GM23338 (cell line): Measurements from ENCODE around the gene ARPC1A. TPM values are rescaled to one million over a fixed set of nuclear protein-coding genes. Genes with fewer than 3 reads are reported as not detected.

Source experiments
- ATAC-seq: fragments of 200-7000 bp; cut with Tn5 transposase; 3 replicates; pipeline ENCODE4 v1.9.1; 2020
- DNase-seq: peaks from one replicate; pipeline ENCODE4 v3.0.0-alpha.2; 2015; ENCODE audit warnings: low spot score
- H2AFZ ChIP-seq: fragments of 200-600 bp; sonication (generic); 2 replicates; pipeline ENCODE4 v1.8.0; 2016; ENCODE audit warnings: antibody characterized with exemption, mild to moderate bottlenecking, moderate library complexity
- H3F3A ChIP-seq: fragments of 200-600 bp; sonication (generic); replicated peaks from 2 replicates; pipeline ENCODE4 v1.8.0; 2017; ENCODE audit warnings: antibody characterized with exemption, mixed run types, low read depth
- H3K27ac ChIP-seq: fragments of 200-600 bp; sonication (generic); 2 replicates; pipeline ENCODE4 v1.6.1; 2016; ENCODE audit warnings: low read depth
- H3K27me3 ChIP-seq: fragments of 200-600 bp; sonication (generic); 2 replicates; pipeline ENCODE4 v1.8.0; 2016; ENCODE audit warnings: mild to moderate bottlenecking, mixed run types, moderate library complexity; ENCODE audit not compliant: insufficient read depth
- H3K36me3 ChIP-seq: fragments of 200-600 bp; sonication (generic); 2 replicates; pipeline ENCODE4 v1.8.0; 2016; ENCODE audit warnings: mild to moderate bottlenecking; ENCODE audit not compliant: insufficient read depth
- H3K4me1 ChIP-seq: fragments of 200-600 bp; sonication (generic); 2 replicates; pipeline ENCODE4 v1.8.0; 2016; ENCODE audit warnings: mild to moderate bottlenecking, moderate library complexity; ENCODE audit not compliant: insufficient read depth
- H3K4me2 ChIP-seq: fragments of 200-600 bp; sonication (generic); 2 replicates; pipeline ENCODE4 v1.7.1; 2017; ENCODE audit warnings: mixed run types
- H3K4me3 ChIP-seq: fragments of 200-600 bp; sonication (generic); 2 replicates; pipeline ENCODE4 v1.6.1; 2016; ENCODE audit warnings: mixed run types
- H3K79me2 ChIP-seq: fragments of 200-600 bp; sonication (generic); replicated peaks from 2 replicates; pipeline ENCODE4 v1.8.0; 2017; ENCODE audit warnings: mild to moderate bottlenecking; ENCODE audit not compliant: insufficient read depth
- H3K9me2 ChIP-seq: fragments of 200-600 bp; sonication (generic); 2 replicates; pipeline ENCODE4 v1.8.0; 2017; ENCODE audit not compliant: insufficient read depth
- H4K20me1 ChIP-seq: fragments of 200-600 bp; sonication (generic); replicated peaks from 2 replicates; pipeline ENCODE4 v1.8.0; 2017; ENCODE audit warnings: mild to moderate bottlenecking; ENCODE audit not compliant: insufficient read depth
- H3K27ac Mint-ChIP-seq: 2 replicates; pipeline ENCODE4 v1.8.0; 2020; ENCODE audit warnings: inconsistent platforms, mild to moderate bottlenecking, moderate library complexity, mixed read lengths
- H3K27me3 Mint-ChIP-seq: 3 replicates; pipeline ENCODE4 v1.8.0; 2022; ENCODE audit warnings: low read depth, mild to moderate bottlenecking, moderate library complexity, mixed read lengths, inconsistent platforms; ENCODE audit not compliant: insufficient read depth, poor library complexity
- H3K36me3 Mint-ChIP-seq: 3 replicates; pipeline ENCODE4 v1.8.0; 2021; ENCODE audit warnings: low read depth, mild to moderate bottlenecking, inconsistent platforms, moderate library complexity, mixed read lengths
- H3K4me1 Mint-ChIP-seq: 3 replicates; pipeline ENCODE4 v1.8.0; 2020; ENCODE audit warnings: mild to moderate bottlenecking, inconsistent platforms, mixed read lengths
- H3K4me3 Mint-ChIP-seq: 3 replicates; pipeline ENCODE4 v1.8.0; 2021; ENCODE audit warnings: moderate library complexity, mild to moderate bottlenecking, inconsistent platforms, mixed read lengths
- H3K9me3 Mint-ChIP-seq: 3 replicates; pipeline ENCODE4 v1.8.0; 2020; ENCODE audit warnings: moderate library complexity, mild to moderate bottlenecking, inconsistent platforms, mixed read lengths
- ETS1 ChIP-seq: IDR thresholded peaks from 2 replicates; pipeline ENCODE4 v1.6.1; 2016; ENCODE audit warnings: antibody characterized with exemption
- EZH2 ChIP-seq: fragments of 200-600 bp; sonication (generic); IDR thresholded peaks from one replicate; pipeline ENCODE4 v1.8.0; 2017; ENCODE audit warnings: antibody characterized with exemption, mild to moderate bottlenecking, low read depth; ENCODE audit not compliant: unreplicated experiment
- EZH2phosphoT487 ChIP-seq: fragments of 200-600 bp; sonication (generic); IDR thresholded peaks from one replicate; pipeline ENCODE4 v1.8.1; 2018; ENCODE audit warnings: antibody characterized with exemption; ENCODE audit not compliant: unreplicated experiment
- JUNB ChIP-seq: IDR thresholded peaks from one replicate; pipeline ENCODE4 v1.6.1; 2016; ENCODE audit warnings: antibody characterized with exemption; ENCODE audit not compliant: unreplicated experiment
- POLR2AphosphoS5 ChIP-seq: IDR thresholded peaks from 2 replicates; pipeline ENCODE4 v1.6.1; 2016; ENCODE audit warnings: antibody characterized with exemption, low read depth
- polyA plus RNA-seq: library from polyadenylated mRNA; unstranded; fragments of >200 nt; fragmentation: Nextera tagmentation; extraction: Ambion mirVana; gene quantifications from 2 replicates; pipeline ENCODE4 v1.2.1, GENCODE V29; 2016
- total RNA-seq: library from RNA; depleted of rRNA; stranded (reverse); fragments of >200 nt; shearing (Covaris generic); gene quantifications from 2 replicates; pipeline ENCODE4 v1.2.3, GENCODE V29; 2014
- TF ChIP-seq, protein P1 (sequence below): fragments of 250-450 bp; sonication (Bioruptor Pico); IDR thresholded peaks from 2 replicates; pipeline ENCODE4 v1.5.0; 2020; ENCODE audit warnings: mild to moderate bottlenecking, moderate library complexity
- TF ChIP-seq, protein P2 (sequence below), 2 experiments: fragments of 200-600 bp in 1 of 2; sonication (generic) in 1 of 2; conservative IDR thresholded peaks; 2 replicates each; pipeline versions ENCODE4 v1.5.1 to v1.6.1; 2016 to 2017; ENCODE audit warnings: antibody characterized with exemption in 2 of 2, low read depth in 2 of 2, mild to moderate bottlenecking in 2 of 2, moderate library complexity in 1 of 2

Gene ARPC1A
- total and polyA plus RNA-seq, 2 experiments from 2014 or later = 108 to 210 TPM

DNA sequence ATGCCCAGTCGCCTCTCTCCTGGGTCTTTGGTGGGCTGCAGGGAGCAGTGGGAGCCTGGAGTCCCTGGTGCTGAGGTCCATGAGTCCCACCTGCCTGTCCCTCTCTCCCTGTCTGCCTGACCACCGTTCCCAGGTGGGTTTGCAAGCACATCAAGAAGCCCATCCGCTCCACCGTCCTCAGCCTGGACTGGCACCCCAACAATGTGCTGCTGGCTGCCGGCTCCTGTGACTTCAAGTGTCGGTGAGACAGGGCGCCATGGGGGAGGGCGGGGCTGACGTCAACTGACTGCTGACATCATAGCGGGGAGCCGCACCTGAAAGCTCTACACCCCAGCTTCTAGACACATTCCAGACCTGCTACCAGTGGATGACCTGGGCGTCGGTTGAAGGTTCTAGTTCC, 64.1 kb downstream of the ARPC1A start:
- Mint-ChIP-seq H3K9me3 (no peaks in the 10 kb centered on the region), H3K27ac (no peak overlapping the region), H3K4me3 (no peak overlapping the region), H3K4me1 (peaks cover 13% of the 10 kb centered on the region), H3K27me3 (peaks cover 25% of the 10 kb centered on the region), H3K36me3 (peaks cover 32% of the 10 kb centered on the region)
- H3K4me3 ChIP-seq = no peak overlapping the region
- peaks cover 5% of the 10 kb centered on the region; the same call in 1 of the 2 replicates for H3K4me1 ChIP-seq
- H3K4me2 ChIP-seq = no peak overlapping the region
- no peaks in the 10 kb centered on the region for H3K9me2 ChIP-seq
- H3K27ac ChIP-seq = no peak overlapping the region
- TF ChIP-seq, protein P1, sequence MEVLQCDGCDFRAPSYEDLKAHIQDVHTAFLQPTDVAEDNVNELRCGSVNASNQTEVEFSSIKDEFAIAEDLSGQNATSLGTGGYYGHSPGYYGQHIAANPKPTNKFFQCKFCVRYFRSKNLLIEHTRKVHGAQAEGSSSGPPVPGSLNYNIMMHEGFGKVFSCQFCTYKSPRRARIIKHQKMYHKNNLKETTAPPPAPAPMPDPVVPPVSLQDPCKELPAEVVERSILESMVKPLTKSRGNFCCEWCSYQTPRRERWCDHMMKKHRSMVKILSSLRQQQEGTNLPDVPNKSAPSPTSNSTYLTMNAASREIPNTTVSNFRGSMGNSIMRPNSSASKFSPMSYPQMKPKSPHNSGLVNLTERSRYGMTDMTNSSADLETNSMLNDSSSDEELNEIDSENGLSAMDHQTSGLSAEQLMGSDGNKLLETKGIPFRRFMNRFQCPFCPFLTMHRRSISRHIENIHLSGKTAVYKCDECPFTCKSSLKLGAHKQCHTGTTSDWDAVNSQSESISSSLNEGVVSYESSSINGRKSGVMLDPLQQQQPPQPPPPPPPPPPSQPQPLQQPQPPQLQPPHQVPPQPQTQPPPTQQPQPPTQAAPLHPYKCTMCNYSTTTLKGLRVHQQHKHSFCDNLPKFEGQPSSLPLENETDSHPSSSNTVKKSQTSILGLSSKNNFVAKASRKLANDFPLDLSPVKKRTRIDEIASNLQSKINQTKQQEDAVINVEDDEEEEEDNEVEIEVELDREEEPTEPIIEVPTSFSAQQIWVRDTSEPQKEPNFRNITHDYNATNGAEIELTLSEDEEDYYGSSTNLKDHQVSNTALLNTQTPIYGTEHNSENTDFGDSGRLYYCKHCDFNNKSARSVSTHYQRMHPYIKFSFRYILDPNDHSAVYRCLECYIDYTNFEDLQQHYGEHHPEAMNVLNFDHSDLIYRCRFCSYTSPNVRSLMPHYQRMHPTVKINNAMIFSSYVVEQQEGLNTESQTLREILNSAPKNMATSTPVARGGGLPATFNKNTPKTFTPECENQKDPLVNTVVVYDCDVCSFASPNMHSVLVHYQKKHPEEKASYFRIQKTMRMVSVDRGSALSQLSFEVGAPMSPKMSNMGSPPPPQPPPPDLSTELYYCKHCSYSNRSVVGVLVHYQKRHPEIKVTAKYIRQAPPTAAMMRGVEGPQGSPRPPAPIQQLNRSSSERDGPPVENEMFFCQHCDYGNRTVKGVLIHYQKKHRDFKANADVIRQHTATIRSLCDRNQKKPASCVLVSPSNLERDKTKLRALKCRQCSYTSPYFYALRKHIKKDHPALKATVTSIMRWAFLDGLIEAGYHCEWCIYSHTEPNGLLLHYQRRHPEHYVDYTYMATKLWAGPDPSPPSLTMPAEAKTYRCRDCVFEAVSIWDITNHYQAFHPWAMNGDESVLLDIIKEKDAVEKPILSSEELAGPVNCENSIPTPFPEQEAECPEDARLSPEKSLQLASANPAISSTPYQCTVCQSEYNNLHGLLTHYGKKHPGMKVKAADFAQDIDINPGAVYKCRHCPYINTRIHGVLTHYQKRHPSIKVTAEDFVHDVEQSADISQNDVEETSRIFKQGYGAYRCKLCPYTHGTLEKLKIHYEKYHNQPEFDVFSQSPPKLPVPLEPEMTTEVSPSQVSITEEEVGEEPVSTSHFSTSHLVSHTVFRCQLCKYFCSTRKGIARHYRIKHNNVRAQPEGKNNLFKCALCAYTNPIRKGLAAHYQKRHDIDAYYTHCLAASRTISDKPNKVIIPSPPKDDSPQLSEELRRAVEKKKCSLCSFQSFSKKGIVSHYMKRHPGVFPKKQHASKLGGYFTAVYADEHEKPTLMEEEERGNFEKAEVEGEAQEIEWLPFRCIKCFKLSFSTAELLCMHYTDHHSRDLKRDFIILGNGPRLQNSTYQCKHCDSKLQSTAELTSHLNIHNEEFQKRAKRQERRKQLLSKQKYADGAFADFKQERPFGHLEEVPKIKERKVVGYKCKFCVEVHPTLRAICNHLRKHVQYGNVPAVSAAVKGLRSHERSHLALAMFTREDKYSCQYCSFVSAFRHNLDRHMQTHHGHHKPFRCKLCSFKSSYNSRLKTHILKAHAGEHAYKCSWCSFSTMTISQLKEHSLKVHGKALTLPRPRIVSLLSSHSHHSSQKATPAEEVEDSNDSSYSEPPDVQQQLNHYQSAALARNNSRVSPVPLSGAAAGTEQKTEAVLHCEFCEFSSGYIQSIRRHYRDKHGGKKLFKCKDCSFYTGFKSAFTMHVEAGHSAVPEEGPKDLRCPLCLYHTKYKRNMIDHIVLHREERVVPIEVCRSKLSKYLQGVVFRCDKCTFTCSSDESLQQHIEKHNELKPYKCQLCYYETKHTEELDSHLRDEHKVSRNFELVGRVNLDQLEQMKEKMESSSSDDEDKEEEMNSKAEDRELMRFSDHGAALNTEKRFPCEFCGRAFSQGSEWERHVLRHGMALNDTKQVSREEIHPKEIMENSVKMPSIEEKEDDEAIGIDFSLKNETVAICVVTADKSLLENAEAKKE (CRISPR knock-in tag) = no peak
- no peak for TF ChIP-seq EZH2phosphoT487
- TF ChIP-seq, protein P2, sequence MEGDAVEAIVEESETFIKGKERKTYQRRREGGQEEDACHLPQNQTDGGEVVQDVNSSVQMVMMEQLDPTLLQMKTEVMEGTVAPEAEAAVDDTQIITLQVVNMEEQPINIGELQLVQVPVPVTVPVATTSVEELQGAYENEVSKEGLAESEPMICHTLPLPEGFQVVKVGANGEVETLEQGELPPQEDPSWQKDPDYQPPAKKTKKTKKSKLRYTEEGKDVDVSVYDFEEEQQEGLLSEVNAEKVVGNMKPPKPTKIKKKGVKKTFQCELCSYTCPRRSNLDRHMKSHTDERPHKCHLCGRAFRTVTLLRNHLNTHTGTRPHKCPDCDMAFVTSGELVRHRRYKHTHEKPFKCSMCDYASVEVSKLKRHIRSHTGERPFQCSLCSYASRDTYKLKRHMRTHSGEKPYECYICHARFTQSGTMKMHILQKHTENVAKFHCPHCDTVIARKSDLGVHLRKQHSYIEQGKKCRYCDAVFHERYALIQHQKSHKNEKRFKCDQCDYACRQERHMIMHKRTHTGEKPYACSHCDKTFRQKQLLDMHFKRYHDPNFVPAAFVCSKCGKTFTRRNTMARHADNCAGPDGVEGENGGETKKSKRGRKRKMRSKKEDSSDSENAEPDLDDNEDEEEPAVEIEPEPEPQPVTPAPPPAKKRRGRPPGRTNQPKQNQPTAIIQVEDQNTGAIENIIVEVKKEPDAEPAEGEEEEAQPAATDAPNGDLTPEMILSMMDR (conservative IDR thresholded peaks at IDR 0.05; ENCODE audit: low read depth in 2 of 2) = no peak
- no peak for TF ChIP-seq JUNB
- no peak for TF ChIP-seq EZH2
- TF ChIP-seq ETS1 = no peak
- TF ChIP-seq POLR2AphosphoS5 = no peak
- H3F3A ChIP-seq = peaks cover 21% of the 10 kb centered on the region
- no peak overlapping the region for H2AFZ ChIP-seq
- H3K36me3 ChIP-seq = 0 out of 2 replicates have a peak, but pooled peaks cover 3% of the 10 kb centered on the region
- DNase-seq (no peak), ATAC-seq (no peak)
- H3K79me2 ChIP-seq = no peaks in the 10 kb centered on the region
- H4K20me1 ChIP-seq = peaks cover 1% of the 10 kb centered on the region; the same call in 1 of the 2 replicates
- H3K27me3 ChIP-seq = no peaks in the 10 kb centered on the region
